ENCODE data around the gene KCTD5. TPM values are rescaled to one million over a fixed set of nuclear protein-coding genes. Genes with fewer than 3 reads are reported as not detected.

KCTD5 gene
- total RNA-seq, 1 experiment from 2014 or later: 49.4 TPM

DNA sequence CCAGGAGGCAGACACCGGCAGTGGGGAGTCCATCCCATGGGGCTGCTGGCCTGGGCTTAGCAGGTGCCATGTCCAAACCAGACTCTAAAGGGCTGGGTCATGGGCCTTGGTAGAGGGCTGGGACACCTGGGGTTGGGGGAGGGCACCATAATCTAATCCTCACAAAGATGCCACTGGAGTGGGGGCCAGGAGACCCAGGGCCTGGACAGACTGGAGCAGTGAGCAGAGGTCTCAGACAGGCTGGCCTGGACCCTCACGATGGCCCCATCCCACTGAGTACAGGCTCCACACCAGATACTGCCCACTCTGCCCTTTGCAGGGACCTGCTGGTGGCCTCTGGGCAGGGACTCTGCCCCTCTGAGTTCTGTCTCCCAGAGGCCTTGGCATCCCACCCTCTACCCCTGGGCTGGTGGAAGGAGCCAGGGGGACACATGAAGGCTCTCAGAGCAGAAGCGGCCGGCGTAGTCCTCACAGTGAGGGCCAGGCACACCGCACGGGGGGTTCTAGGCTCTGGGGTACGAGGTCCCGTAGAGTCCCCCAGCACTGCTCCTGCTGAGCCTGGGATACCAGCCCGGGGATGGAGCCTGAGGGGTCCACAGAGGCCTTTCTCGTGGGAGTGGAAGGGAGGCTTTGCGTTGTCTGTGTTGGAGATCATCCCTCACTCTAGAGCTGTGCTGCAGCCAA, 60.1 kb downstream of the KCTD5 start:
- no peak for DNase-seq (ENCODE audit: unreplicated experiment)
- ChIA-PET POLR2A (no interaction called here), CTCF (no interaction called here)
- H3K27ac Mint-ChIP-seq (ENCODE audit: low read depth, unreplicated experiment): no peak overlapping the region
- intact Hi-C loops (cut with micrococcal nuclease): no loop called here
- no peaks in the 10 kb centered on the region for H3K9me3 Mint-ChIP-seq (ENCODE audit: unreplicated experiment)
- H3K4me1 Mint-ChIP-seq (ENCODE audit: insufficient read depth, unreplicated experiment): peaks cover 6% of the 10 kb centered on the region
- BruUV-seq (replicated peaks): no TSS peak
- H3K27me3 Mint-ChIP-seq (ENCODE audit: insufficient read depth, unreplicated experiment): no peaks in the 10 kb centered on the region
- H3K4me3 Mint-ChIP-seq (ENCODE audit: unreplicated experiment): no peak overlapping the region
- TF ChIP-seq, protein P1, sequence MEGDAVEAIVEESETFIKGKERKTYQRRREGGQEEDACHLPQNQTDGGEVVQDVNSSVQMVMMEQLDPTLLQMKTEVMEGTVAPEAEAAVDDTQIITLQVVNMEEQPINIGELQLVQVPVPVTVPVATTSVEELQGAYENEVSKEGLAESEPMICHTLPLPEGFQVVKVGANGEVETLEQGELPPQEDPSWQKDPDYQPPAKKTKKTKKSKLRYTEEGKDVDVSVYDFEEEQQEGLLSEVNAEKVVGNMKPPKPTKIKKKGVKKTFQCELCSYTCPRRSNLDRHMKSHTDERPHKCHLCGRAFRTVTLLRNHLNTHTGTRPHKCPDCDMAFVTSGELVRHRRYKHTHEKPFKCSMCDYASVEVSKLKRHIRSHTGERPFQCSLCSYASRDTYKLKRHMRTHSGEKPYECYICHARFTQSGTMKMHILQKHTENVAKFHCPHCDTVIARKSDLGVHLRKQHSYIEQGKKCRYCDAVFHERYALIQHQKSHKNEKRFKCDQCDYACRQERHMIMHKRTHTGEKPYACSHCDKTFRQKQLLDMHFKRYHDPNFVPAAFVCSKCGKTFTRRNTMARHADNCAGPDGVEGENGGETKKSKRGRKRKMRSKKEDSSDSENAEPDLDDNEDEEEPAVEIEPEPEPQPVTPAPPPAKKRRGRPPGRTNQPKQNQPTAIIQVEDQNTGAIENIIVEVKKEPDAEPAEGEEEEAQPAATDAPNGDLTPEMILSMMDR (IDR thresholded peaks at IDR 0.05; ENCODE audit: unreplicated experiment): no peak
- peaks cover 4% of the 10 kb centered on the region for H3K36me3 Mint-ChIP-seq (ENCODE audit: insufficient read depth, unreplicated experiment)

DNA sequence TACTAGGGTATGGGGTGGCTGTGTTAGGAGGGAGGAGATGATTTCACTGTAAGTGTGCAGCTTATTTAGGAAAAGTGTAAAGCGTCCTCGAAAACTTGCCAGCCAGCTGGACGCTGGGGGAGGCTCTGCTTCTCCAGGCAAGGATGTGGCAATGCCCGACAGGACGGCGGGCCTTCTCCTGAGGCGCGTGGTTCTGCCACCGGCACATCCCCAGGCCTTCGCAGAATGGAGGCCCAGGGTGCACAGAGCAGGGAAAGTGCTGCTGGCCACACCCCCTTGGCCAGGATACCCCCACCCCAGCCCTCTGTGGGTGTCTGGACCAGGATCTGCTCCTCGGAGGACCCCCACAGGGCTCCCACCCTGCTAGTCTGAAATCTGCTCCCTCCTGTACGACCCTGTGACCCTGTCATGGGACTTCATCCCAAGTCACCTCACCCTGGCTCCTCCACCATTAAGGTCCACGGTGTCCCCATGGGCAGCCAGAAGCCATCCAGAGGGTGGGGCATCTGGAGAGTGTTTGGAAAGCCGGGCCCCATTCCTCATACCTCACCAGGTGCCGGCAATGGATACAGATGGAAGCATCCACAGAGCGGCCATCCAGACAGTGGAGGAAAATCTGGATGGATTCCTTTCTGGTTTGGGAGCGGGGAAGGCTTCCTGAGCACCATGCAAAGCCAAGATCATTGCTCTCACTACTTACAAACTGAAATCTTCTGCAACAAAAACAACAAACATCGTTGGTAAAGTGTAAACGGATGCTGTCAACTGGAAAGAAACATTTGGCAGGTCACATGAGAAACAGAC, 60.9 kb downstream of the KCTD5 start:
- ChIA-PET POLR2A (no interaction called here), CTCF (no interaction called here)
- Mint-ChIP-seq H3K4me1 (ENCODE audit: insufficient read depth, unreplicated experiment) (peaks cover 6% of the 10 kb centered on the region), H3K27me3 (ENCODE audit: insufficient read depth, unreplicated experiment) (no peaks in the 10 kb centered on the region), H3K4me3 (ENCODE audit: unreplicated experiment) (no peak overlapping the region), H3K36me3 (ENCODE audit: insufficient read depth, unreplicated experiment) (peaks cover 4% of the 10 kb centered on the region), H3K9me3 (ENCODE audit: unreplicated experiment) (no peaks in the 10 kb centered on the region), H3K27ac (ENCODE audit: low read depth, unreplicated experiment) (no peak overlapping the region)
- no peak for DNase-seq (ENCODE audit: unreplicated experiment)
- TF ChIP-seq, protein P1 (IDR thresholded peaks at IDR 0.05; ENCODE audit: unreplicated experiment): no peak
- BruUV-seq (replicated peaks): no TSS peak
- intact Hi-C loops (cut with micrococcal nuclease): no loop called here

DNA sequence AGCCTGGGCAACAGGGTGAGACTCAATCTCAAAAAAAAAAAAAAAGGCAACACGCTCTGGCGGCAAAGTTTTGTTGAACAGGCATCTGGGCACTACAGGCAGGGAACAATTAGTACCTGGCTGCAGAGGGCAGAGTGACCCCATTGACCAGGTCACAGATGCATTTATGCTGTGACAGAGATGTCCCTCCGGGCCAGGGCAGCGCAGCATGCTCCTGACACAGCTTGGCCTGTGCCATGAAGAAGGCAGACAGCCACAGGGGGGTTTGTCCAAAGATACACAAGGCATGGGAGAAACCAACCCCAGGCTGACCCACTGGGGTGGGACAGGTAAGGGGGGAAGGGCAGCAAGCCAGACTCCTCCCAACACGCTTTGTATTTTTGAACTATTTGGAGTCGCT, 62.4 kb downstream of the KCTD5 start:
- peaks cover 4% of the 10 kb centered on the region for H3K36me3 Mint-ChIP-seq (ENCODE audit: insufficient read depth, unreplicated experiment)
- H3K27ac Mint-ChIP-seq (ENCODE audit: low read depth, unreplicated experiment): no peak overlapping the region
- POLR2A ChIA-PET: no interaction called here
- no TSS peak for BruUV-seq (replicated peaks)
- H3K9me3 Mint-ChIP-seq (ENCODE audit: unreplicated experiment): no peaks in the 10 kb centered on the region
- no peak for DNase-seq (ENCODE audit: unreplicated experiment)
- peaks cover 6% of the 10 kb centered on the region for H3K4me1 Mint-ChIP-seq (ENCODE audit: insufficient read depth, unreplicated experiment)
- CTCF ChIA-PET: no interaction called here
- H3K4me3 Mint-ChIP-seq (ENCODE audit: unreplicated experiment): no peak overlapping the region
- TF ChIP-seq, protein P1 (IDR thresholded peaks at IDR 0.05; ENCODE audit: unreplicated experiment): no peak
- no peaks in the 10 kb centered on the region for H3K27me3 Mint-ChIP-seq (ENCODE audit: insufficient read depth, unreplicated experiment)
- intact Hi-C loops (cut with micrococcal nuclease): no loop called here

DNA sequence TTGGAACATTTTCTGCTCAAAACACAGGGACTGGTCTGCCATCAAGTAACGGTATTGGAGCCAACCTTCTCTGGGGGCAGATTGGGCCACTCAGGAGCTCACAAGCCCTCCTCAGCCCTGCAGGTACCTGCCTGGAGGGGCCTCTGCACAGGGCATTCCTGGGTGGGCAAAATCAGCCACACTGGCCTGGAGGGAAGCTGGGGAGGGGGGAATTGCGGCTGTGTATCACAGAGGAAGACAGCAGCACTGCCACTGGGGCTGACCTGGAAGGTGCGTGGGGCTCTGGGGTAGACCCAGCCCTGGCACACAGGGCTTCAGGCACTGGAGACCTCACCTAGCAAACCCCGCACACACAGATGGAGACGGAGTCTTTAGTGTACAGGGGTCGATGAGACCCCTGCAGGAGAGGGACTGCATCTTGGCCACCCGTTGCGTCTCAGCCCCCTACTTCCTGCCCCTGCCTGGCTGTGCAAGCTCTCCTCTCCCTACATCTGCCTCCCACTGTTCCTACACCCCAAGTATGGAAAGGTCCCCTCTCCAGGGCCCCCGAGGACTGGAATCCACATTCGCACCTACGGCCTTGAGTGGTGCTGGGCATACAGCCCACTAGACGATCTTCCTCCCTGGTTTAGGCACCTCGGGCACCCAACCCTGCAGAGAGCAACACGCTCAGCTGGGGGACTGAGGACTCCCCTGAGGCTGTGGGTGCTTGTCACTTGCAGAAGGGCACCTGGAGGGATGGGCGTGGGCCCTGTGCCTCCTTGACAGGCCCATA, 63.0 kb downstream of the KCTD5 start:
- no peak for DNase-seq (ENCODE audit: unreplicated experiment)
- no TSS peak for BruUV-seq (replicated peaks)
- Mint-ChIP-seq H3K27ac (ENCODE audit: low read depth, unreplicated experiment) (no peak overlapping the region), H3K36me3 (ENCODE audit: insufficient read depth, unreplicated experiment) (peaks cover 4% of the 10 kb centered on the region), H3K4me3 (ENCODE audit: unreplicated experiment) (no peak overlapping the region), H3K9me3 (ENCODE audit: unreplicated experiment) (no peaks in the 10 kb centered on the region), H3K4me1 (ENCODE audit: insufficient read depth, unreplicated experiment) (peaks cover 3% of the 10 kb centered on the region), H3K27me3 (ENCODE audit: insufficient read depth, unreplicated experiment) (no peaks in the 10 kb centered on the region)
- intact Hi-C loops (cut with micrococcal nuclease): no loop called here
- CTCF ChIA-PET: interaction anchor here (0.6 kb wide), 1 partner anchor 239 kb away, joined by 3 read pairs; no protein-coding TSS in a partner anchor
- POLR2A ChIA-PET: interaction anchor here (0.8 kb wide), 1 partner anchor 9 kb away, joined by 3 read pairs; no protein-coding TSS in a partner anchor
- TF ChIP-seq, protein P1 (IDR thresholded peaks at IDR 0.05; ENCODE audit: unreplicated experiment): no peak
